Keratinocyte (primary cell): ENCODE measurements around the gene CISD3. TPM values are rescaled to one million over a fixed set of nuclear protein-coding genes. Genes with fewer than 3 reads are reported as not detected.

Source experiments
- DNase-seq: peaks from one replicate; pipeline ENCODE4 v3.0.0-alpha.2; 2011; ENCODE audit warnings: low read depth, missing footprints, low spot score
- FAIRE-seq: peaks from 2 replicates; lab custom pipeline; 2011; peaks lifted over from hg19 to GRCh38; lab: Jason Lieb, UNC
- H2AFZ ChIP-seq: 2 replicates; pipeline ENCODE4 v1.6.0; 2012; ENCODE audit warnings: low read length, control low read depth, inconsistent platforms; ENCODE audit not compliant: control insufficient read depth
- H3K27ac ChIP-seq: 2 replicates; pipeline ENCODE4 v1.5.1; 2011; ENCODE audit warnings: low read length; ENCODE audit not compliant: control insufficient read depth, insufficient read depth
- H3K27me3 ChIP-seq: 3 replicates; pipeline ENCODE4 v1.6.0; 2011; ENCODE audit warnings: low read length; ENCODE audit not compliant: control insufficient read depth, insufficient read depth; ENCODE audit errors: extremely low read depth
- H3K36me3 ChIP-seq, 2 experiments: 2 replicates in 1 of 2; 3 replicates in 1 of 2; pipeline ENCODE4 v1.5.1; 2011; ENCODE audit warnings: low read length in 2 of 2, mild to moderate bottlenecking in 1 of 2; ENCODE audit not compliant: control insufficient read depth in 2 of 2, insufficient read depth in 2 of 2; ENCODE audit errors: extremely low read depth in 1 of 2
- H3K4me1 ChIP-seq: 3 replicates; pipeline ENCODE4 v1.5.1; 2011; ENCODE audit warnings: low read length; ENCODE audit not compliant: control insufficient read depth, insufficient read depth; ENCODE audit errors: extremely low read depth
- H3K4me2 ChIP-seq: 3 replicates; pipeline ENCODE4 v1.6.0; 2011; ENCODE audit warnings: low read depth, low read length; ENCODE audit not compliant: control insufficient read depth, insufficient read depth; ENCODE audit errors: extremely low read depth
- H3K4me3 ChIP-seq, 3 experiments: fragments of 200-600 bp in 1 of 3; sonication (generic) in 1 of 3; 2 replicates in 2 of 3; 3 replicates in 1 of 3; pipeline ENCODE4 v1.5.1; 2011 to 2016; ENCODE audit warnings: low read length in 3 of 3, mild to moderate bottlenecking in 3 of 3, control low read depth in 2 of 3, inconsistent platforms in 1 of 3, low read depth in 1 of 3, mixed read lengths in 1 of 3, mixed run types in 1 of 3, moderate library complexity in 1 of 3; ENCODE audit not compliant: control insufficient read depth in 2 of 3, insufficient read depth in 2 of 3; ENCODE audit errors: extremely low read depth in 1 of 3
- H3K79me2 ChIP-seq: 2 replicates; pipeline ENCODE4 v1.6.0; 2012; ENCODE audit warnings: low read length; ENCODE audit not compliant: control insufficient read depth, insufficient read depth
- H3K9ac ChIP-seq: 3 replicates; pipeline ENCODE4 v1.6.0; 2011; ENCODE audit warnings: low read length; ENCODE audit not compliant: control insufficient read depth, insufficient read depth; ENCODE audit errors: extremely low read depth
- H3K9me1 ChIP-seq: 3 replicates; pipeline ENCODE4 v1.6.0; 2011; ENCODE audit warnings: low read length; ENCODE audit not compliant: control insufficient read depth, insufficient read depth; ENCODE audit errors: extremely low read depth
- H3K9me3 ChIP-seq: 2 replicates; pipeline ENCODE4 v1.5.1; 2012; ENCODE audit warnings: low read depth, low read length; ENCODE audit not compliant: control insufficient read depth
- H4K20me1 ChIP-seq: 3 replicates; pipeline ENCODE4 v1.6.0; 2011; ENCODE audit warnings: low read length; ENCODE audit not compliant: control insufficient read depth, insufficient read depth; ENCODE audit errors: extremely low read depth
- CTCF ChIP-seq, 3 experiments: IDR thresholded peaks in 1 of 3; conservative IDR thresholded peaks in 1 of 3; optimal IDR thresholded peaks in 1 of 3; 2 replicates in 2 of 3; 3 replicates in 1 of 3; pipeline versions ENCODE3 to v1.5.1; 2011; ENCODE audit warnings: low read length in 3 of 3, mild to moderate bottlenecking in 3 of 3, moderate library complexity in 2 of 3, control low read depth in 1 of 3, inconsistent platforms in 1 of 3; ENCODE audit not compliant: insufficient read depth in 2 of 3; ENCODE audit errors: extremely low read depth in 1 of 3
- EZH2 ChIP-seq: IDR thresholded peaks from one replicate; pipeline ENCODE4 v1.6.1; 2012; ENCODE audit warnings: inconsistent platforms, mild to moderate bottlenecking, low read length, moderate library complexity
- dilution Hi-C: fragments of 300-500 bp; cut with MboI; formaldehyde crosslinking; loops from one replicate; pipeline ENCODE4 v1.7.0; 2020; ENCODE audit warnings: low sequenced_read_pairs; ENCODE audit not compliant: extremely low pct_ligation_motif_present
- polyA plus RNA-seq, 5 experiments: library from polyadenylated mRNA; depleted of rRNA in 3 of 5; stranded (reverse) in 3 of 5; stranded (forward) in 1 of 5; unstranded in 1 of 5; fragments of >200 nt; gene quantifications; 1 replicate in 1 of 5; 2 replicates in 3 of 5; 3 replicates in 1 of 5; pipeline versions ENCODE4 v1.2.1 to v1.2.3, GENCODE V29; 2011 to 2012; ENCODE audit warnings: missing spikeins in 2 of 5, low read depth in 1 of 5, low replicate concordance in 1 of 5

CISD3 gene
- polyA plus RNA-seq, 1 donor (not counting 4 experiments of a cell fraction or from before 2014, with no cell fraction given): 17.1 TPM

- TF ChIP-seq CTCF (optimal IDR thresholded peaks at IDR 0.05 in 1 of 3, IDR thresholded peaks at IDR 0.05 in 1 of 3, conservative IDR thresholded peaks at IDR 0.05 in 1 of 3; ENCODE audit: extremely low read depth in 1 of 3, insufficient read depth in 2 of 3, low read length in 3 of 3) (no peak), EZH2 (no peak)
- H3K79me2 ChIP-seq: no peaks in the 10 kb centered on the region
- H3K36me3 ChIP-seq: no peaks in the 10 kb centered on the region
- H3K27me3 ChIP-seq: peaks cover 3% of the 10 kb centered on the region
- H2AFZ ChIP-seq: peak overlapping the region; percentile 70
- peak overlapping the region; percentile 85 for H3K9ac ChIP-seq
- peaks cover 38% of the 10 kb centered on the region for H3K4me1 ChIP-seq
- H3K4me3 ChIP-seq: peak overlapping the region; percentile 51 to 84 (median 82)
- DNase-seq (no peak), FAIRE-seq (no peak)
- H3K4me2 ChIP-seq: peak overlapping the region; percentile 96
- peak overlapping the region; percentile 72 for H3K27ac ChIP-seq
- dilution Hi-C loops: no loop called here
- no peaks in the 10 kb centered on the region for H3K9me1 ChIP-seq
- no peaks in the 10 kb centered on the region for H3K9me3 ChIP-seq
- no peaks in the 10 kb centered on the region for H4K20me1 ChIP-seq
Observed at GRCh38 chr17:38702166-38702915, 27.8 kb upstream of the CISD3 start.

GRCh38 chr17:38702916-38703741 lies 27.0 kb upstream of the CISD3 start:
- no peak for TF ChIP-seq CTCF (optimal IDR thresholded peaks at IDR 0.05 in 1 of 3, IDR thresholded peaks at IDR 0.05 in 1 of 3, conservative IDR thresholded peaks at IDR 0.05 in 1 of 3; ENCODE audit: extremely low read depth in 1 of 3, insufficient read depth in 2 of 3, low read length in 3 of 3)
- no peak for TF ChIP-seq EZH2
- Histone ChIP-seq H3K9me3 (no peaks in the 10 kb centered on the region), H3K4me3 (peak overlapping the region; percentile 51 to 84 (median 82)), H3K4me2 (peak overlapping the region; percentile 96), H3K9me1 (no peaks in the 10 kb centered on the region), H4K20me1 (no peaks in the 10 kb centered on the region), H3K4me1 (peaks cover 38% of the 10 kb centered on the region), H3K79me2 (no peaks in the 10 kb centered on the region), H2AFZ (peak overlapping the region; percentile 36), H3K36me3 (no peaks in the 10 kb centered on the region), H3K27ac (peak overlapping the region; percentile 72), H3K9ac (peak overlapping the region; percentile 85), H3K27me3 (no peaks in the 10 kb centered on the region)
- dilution Hi-C loops: no loop called here
- DNase-seq: no peak
- no peak for FAIRE-seq
